ENCODE measurements around the gene PARD6B.
"Not testable (repeated sequence)": the region's sequence is repeated elsewhere in the genome, so short reads cannot be mapped to it uniquely, and the experiment has no call there.

PARD6B gene, protein sequence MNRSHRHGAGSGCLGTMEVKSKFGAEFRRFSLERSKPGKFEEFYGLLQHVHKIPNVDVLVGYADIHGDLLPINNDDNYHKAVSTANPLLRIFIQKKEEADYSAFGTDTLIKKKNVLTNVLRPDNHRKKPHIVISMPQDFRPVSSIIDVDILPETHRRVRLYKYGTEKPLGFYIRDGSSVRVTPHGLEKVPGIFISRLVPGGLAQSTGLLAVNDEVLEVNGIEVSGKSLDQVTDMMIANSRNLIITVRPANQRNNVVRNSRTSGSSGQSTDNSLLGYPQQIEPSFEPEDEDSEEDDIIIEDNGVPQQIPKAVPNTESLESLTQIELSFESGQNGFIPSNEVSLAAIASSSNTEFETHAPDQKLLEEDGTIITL

GRCh38 chr20:50731055-50731929, at the start of gene PARD6B:
Gene PARD6B (plus strand): TSS chr20:50731580. CDS start chr20:50731787, 207 bp downstream.
- peak; percentile 86 for DNase-seq

- no peak for DNase-seq
Measured at GRCh38 chr20:50682065-50682464, 49.3 kb upstream of the PARD6B start.

DNA sequence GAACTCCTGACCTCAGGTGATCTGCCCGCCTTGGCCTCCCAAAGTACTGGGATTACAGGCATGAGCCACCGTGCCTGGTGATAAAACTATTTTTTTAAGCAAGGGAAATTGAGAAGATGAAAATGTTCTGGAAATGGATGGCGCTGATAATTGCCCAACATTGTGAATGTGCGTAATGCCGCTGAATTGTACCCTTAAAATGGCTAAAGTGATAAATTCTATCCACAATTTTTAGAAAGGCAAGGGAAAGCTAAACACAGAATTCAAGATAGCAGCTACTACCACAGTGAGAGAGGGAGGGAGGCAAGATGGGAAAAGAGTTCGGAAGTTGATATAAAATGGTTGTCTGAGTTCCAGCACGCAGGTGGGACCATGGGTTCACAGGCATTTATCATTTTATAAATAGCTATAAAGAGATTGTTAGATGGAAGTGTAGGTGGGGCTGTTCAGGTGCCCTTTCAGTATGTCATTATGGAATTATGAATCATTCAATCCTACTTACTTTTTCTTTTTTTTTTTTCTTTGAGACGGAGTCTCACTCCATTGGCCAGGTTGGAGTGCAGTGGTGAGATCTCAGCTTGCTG, 48.3 kb upstream of the PARD6B start:
- DNase-seq, result no peak

DNA sequence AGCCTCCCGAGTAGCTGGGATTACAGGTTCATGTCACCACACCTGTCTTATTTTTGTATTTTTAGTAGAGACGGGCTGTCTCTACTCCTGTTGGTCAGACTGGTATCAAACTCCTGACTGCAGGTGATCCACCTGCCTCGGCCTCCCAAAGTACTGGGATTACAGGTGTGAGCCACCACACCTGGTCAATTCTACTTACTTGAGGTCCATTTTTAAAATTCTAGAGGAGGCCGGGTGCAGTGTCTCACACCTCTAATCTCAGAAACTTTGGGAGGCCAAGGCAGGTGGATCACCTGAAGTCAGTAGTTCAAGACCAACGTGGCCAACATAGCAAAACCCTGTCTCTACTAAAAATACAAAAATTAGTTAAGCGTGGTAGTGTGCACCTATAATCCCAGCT, 47.8 kb upstream of the PARD6B start:
- DNase-seq, result no peak

GRCh38 chr20:50686821-50687220, 44.6 kb upstream of the PARD6B start:
- no peak for DNase-seq

- DNase-seq, result no peak
Measured at GRCh38 chr20:50688256-50688975, 43.0 kb upstream of the PARD6B start.

DNA sequence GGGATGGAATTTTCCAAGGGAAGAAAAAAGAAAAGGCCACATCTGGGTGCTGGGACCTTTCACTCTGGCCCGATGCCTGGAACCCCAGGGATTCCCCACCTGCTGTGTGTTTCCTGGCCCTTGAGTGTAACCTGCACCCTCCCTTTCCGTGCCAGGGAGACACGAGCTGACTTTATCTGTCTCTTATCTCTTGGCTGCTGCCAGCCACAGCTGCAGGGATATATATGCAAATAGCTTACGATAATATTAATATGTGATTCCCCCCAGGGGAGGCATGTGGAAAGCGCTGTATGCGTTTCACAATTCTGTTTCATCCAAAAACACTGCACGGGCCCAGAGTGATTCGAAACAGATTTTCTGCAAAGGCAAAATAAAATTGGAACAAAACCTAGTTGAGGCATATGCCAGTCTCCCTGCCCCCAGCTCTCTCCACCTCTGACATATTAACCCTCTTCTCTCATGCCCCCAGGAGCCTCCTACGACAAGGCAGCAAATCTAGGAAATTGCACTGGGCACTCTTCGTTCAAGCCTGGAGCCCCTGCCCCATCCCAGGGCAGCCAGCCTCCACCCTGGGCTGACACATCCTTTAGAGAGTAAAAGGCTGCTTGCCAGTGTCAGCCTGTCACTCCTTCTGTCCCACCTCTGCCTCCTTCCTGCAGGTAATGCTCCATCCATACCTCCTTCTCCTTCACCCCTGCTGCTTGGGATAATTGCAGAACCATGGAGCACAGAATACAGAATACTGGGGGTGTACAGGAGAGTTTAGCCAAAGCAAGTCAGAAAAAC, 41.3 kb upstream of the PARD6B start:
- DNase-seq, result no peak

- no peak for DNase-seq
Measured at GRCh38 chr20:50690650-50691572, 40.5 kb upstream of the PARD6B start, which contains the start of gene RIPOR3. Gene RIPOR3 (minus strand): TSS chr20:50691542. CDS start chr20:50691128, 414 bp downstream.

GRCh38 chr20:50691573-50692551, 39.5 kb upstream of the PARD6B start:
- DNase-seq, result no peak

DNA sequence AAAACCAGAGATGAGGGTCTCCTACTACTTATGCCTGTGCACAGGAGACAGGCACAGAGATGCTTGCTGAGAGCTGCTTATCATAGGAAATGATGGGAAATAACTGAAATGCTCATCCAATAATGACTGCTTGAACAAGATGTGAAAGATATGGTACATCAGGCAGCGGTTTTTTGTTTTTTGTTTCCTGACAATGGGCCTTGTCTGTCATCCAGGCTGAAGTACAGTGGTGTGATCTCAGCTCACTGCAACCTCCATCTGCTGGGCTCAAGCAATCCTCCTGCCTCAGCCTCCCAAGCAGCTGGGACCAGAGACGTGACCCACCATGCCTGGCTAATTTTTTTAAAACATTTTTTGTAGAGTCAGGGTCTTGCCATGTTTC, 38.8 kb upstream of the PARD6B start:
- no peak for DNase-seq

DNA sequence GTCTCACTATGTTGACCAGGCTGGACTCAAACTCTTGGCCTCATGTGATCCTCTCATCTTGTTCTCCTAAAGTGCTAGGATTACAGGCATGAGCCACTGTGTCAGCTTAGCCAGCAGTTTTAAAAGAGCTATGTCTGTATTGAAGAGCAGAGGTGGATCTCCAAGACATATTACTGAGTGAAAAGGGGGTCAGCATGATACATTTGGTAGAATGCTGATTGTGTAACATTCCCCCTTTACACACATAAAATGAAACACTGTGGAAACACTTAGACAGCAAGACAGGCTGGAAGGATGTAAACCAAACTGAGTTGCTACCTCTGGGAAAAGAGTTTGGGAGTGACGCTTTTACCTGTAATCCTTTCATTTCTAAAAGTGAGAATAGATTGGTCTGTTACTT, 38.4 kb upstream of the PARD6B start:
- DNase-seq, result no peak

GRCh38 chr20:50694379-50695134, 36.8 kb upstream of the PARD6B start:
- no peak for DNase-seq

- DNase-seq, result no peak
Measured at GRCh38 chr20:50695135-50695872, 36.1 kb upstream of the PARD6B start.

GRCh38 chr20:50698255-50698654, 33.1 kb upstream of the PARD6B start:
- not testable (repeated sequence) for DNase-seq

DNA sequence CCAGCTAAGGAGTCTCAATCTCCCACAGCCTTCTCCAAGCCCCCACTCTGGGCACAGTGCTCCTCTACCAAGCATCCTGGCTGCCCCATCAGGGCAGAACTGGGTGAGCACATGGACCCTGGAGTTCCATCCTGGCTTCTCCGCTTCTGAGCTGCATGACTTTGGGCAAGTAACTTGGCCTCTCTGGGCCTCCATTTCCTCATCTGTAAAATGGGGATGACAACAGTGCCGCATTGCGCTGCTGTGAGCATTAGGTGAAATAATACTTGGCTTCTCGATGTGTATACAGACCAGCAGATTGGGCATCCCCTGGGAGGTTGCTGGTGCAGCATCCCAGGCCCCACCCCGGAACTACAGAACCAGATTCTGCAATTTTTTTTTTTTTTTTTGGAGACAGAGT, 31.7 kb upstream of the PARD6B start:
- no peak for DNase-seq

GRCh38 chr20:50701041-50701963, 30.1 kb upstream of the PARD6B start:
- no peak for DNase-seq
